Loucy (cell line): ENCODE data around the gene ASPSCR1.

Experiments
- EZH2phosphoT487 ChIP-seq: fragments of 200-600 bp; IDR thresholded peaks from 2 replicates; pipeline ENCODE4 v1.6.1; 2018; ENCODE audit warnings: antibody characterized with exemption, mild to moderate bottlenecking, moderate library complexity, borderline replicate concordance
- TF ChIP-seq, protein P1 (sequence below): fragments of 200-600 bp; sonication (generic); conservative IDR thresholded peaks from 2 replicates; pipeline ENCODE4 v1.5.1; 2014; ENCODE audit warnings: mild to moderate bottlenecking, antibody characterized with exemption, low read length

DNA sequence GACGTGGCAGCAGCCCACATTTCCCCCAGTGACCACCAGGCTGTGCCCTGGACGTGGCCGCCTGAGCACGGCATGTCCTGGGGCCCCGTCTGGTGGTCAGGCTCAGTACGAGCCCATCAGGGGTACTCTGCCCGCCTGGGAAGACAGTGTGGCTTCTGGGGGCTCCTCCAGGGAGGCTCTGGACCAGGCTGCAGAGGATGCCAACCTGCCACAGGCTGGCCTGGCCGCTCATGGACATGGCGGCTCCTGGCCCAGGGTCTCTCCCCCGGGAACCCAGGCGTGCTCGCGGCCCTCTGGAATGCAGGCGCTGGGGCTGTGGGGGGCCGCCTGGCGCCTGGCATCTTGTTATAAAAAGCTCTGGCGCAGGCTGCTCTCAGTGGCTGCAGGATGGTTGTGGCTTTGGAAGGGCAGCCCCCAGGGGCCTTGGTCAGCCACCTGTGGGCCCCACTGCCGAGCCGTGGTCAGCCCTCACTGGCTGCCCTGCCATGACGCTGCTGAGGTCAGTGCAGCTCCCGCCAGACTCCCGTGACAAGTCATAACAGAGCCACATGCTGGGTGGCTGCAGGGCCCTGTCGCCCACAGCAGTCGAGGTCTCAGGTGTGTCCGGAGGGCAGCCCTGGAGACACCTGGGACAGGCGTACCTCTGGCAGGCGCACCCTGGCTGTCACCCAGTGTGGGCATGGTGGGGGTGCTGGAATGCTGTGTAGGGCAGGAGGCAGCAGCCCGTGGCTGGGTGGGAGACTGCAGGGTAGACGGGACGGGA lies 30.2 kb downstream of the ASPSCR1 start:
- TF ChIP-seq, protein P1, sequence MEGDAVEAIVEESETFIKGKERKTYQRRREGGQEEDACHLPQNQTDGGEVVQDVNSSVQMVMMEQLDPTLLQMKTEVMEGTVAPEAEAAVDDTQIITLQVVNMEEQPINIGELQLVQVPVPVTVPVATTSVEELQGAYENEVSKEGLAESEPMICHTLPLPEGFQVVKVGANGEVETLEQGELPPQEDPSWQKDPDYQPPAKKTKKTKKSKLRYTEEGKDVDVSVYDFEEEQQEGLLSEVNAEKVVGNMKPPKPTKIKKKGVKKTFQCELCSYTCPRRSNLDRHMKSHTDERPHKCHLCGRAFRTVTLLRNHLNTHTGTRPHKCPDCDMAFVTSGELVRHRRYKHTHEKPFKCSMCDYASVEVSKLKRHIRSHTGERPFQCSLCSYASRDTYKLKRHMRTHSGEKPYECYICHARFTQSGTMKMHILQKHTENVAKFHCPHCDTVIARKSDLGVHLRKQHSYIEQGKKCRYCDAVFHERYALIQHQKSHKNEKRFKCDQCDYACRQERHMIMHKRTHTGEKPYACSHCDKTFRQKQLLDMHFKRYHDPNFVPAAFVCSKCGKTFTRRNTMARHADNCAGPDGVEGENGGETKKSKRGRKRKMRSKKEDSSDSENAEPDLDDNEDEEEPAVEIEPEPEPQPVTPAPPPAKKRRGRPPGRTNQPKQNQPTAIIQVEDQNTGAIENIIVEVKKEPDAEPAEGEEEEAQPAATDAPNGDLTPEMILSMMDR = no peak
- no peak for TF ChIP-seq EZH2phosphoT487
